Femur (tissue), 1 donor: Measurements from ENCODE around the gene TENT5C.

Source experiments
- DNase-seq: peaks from one replicate; pipeline ENCODE4 v3.0.0-alpha.2; 2017

The TENT5C gene

DNA sequence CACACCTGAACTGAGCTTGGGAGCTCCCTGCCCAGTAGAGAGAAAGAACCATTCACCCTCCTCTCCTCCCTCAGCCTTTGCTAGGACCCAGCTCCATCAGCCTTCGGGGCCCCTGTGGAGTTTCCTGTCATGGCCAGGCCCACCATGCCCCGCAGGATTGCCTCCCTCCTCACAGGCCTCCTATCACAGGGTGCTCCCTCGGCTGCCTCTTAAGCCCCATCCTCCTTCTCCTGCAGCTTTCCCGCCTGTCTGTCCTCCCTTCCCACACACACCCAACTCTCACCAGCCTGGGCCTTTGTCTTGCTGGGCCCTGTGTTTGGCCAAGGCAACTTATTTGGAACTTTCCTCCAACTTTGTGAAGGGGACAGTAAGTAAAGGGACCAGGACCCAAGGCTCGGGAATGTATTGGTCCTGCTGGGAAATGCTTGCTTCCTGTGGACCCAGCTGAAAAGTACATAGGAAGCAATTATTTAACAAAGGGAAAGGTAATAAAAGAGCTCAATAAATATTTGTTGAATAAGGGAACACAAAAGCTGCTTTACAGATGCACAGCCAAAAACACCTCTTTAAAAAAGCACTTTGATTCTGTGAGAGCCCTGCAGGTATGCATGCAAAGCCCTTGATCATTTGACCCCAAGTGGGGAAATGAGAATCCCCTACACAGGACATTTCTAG lies 31.6 kb upstream of the TENT5C start:
- DNase-seq = no peak

DNA sequence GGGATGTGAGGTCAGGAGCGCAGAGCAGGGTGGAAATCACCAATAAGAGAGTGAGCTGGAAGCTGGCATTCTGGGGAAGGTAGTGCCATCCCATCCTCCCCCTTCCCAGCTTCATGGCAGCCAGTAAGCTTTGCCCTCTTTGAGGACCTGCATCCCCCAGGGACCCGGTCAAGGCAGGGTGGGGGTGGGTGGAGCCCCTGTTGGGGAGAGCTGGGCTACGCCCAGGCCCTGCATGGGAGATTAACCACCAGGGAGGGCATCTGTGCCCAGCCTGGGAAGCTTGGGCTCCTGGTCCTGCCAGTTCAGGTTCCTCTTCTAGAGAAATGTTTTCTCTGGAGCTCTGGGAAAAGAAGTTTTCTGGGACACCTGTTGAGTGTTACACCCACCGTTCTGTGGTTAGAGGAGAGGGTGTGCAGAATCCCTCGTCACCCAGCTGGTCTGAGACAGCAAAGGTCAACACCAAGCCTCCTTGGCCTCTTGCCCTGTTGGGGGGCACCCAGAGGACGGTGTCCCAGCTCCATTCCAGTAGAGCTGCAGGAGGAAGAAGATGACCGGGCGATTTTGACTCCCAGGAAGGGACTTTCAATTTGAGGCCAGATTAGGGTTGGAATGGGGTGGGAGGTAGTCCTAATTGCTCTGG lies 30.1 kb upstream of the TENT5C start:
- no peak for DNase-seq

DNA sequence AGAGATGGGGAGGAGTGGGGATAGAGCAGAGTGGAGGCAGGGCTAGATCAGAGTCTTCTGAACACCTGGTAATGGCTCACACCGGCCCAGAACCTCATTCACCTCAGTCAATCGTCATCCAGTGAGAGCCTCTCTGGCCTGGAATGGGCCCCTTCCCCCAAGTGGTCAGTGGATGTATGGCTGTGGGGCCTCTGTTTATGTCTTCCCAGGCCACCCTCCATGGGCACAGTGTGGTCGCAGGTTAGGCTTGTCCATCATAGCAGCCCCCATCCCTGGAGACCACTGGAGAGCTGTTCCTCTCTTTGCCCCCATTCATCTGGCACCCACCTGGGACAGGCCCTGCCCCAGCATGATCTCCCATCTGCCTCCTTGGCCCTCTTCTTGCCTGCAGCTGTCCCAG lies 29.6 kb upstream of the TENT5C start:
- no peak for DNase-seq

DNA sequence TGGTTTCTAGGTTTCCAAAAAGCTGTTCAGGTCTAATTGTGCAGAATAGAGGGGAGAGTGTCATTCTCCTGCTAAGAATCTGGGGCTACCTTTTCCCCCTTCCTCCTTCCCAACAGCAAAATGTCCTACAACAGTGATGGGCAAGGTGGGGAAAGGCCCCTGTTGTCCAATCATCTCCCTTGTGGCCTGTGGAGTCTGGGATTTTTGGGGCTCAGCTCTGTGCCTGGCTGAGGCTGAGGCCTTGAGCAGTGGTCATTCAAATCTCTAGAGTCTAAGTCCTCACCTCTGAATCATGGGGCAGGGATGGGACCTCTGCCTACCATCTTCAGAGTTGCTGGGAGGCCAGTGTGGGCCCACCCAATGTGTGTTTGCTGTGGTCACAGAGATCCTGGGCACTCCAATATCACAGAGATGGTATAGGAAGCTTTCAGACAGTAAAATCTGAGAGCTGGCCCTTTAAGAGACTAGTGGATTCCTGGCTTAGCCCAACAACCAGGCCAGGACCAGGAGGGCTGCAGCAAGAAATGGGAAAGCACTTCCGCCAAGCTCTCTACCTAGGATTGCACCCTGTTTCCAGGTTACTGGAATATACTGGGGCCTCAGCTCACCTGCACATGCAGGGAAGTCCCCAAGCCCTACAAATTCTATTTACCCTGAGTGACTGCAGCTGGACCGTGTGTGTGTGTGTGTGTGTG lies 28.5 kb upstream of the TENT5C start:
- DNase-seq = no peak

DNA sequence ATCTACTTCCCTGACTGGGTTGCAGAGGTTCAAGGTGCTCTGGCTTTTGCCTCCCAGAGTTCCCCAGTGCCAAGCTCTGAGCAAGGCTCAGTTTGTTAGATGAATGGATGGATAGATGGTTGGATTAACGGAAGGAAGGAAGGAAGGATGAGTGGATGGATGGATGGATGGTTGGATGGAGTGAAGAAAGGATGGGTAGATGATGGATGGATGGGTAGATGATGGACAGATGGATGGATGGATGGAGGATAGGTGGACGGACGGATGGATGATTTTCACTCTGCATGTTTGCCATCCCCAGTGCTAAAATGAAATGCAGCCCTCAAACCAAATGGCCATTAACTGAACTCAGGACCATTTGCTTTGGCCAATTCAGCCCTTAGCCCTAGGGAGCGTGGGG lies 27.4 kb upstream of the TENT5C start:
- no peak for DNase-seq

DNA sequence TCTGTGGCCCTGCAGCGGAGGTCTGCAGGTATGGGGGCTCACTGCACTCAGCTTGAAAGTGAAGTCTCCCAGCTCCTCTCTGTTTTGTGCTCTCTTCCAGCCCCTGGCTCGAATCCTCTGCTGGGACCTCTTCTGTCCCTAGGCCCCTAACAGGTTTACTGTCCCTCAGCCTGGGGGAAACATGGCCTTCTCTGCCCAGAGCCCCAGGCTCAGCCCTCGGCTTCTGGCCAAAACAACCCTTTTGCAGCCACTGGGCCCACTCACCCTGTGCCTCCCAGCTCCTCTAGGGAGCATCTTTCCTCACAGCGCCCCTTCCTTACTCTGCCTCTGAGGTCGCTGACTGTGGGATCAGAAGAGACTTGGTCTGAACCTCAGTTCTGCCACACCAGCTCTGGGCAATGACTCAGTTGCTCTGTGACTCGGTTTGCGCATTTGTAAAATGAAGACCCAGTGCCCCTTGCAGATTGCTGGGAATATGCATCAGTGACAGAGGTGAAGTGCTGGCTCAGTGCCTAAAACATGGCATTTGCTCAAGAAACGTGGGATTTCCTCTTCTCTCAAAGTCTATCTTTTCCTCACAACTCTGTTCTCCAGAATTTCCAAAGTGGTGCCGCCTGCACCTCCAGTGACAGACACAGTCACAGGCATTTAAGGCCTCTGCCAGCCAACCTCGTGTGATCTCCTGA lies 26.5 kb upstream of the TENT5C start:
- no peak for DNase-seq

DNA sequence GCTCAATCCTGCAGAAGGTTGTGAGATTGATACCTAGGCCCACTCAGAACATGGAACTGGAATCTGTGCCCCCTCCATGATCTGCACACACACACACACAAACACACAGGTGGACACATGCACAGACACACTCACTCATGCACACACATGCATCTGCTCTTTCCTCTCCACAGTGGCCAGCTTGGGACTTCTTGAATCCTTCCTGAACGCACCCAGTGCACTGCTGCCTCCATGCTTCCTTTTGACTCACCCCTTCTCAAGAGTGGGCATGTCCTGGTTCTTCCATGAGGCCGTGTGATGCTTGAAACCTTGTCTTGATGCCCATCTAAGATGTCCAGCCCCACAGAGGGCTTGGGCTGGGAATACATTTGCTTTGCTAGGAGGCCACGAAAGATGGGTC lies 25.4 kb upstream of the TENT5C start:
- no peak for DNase-seq

DNA sequence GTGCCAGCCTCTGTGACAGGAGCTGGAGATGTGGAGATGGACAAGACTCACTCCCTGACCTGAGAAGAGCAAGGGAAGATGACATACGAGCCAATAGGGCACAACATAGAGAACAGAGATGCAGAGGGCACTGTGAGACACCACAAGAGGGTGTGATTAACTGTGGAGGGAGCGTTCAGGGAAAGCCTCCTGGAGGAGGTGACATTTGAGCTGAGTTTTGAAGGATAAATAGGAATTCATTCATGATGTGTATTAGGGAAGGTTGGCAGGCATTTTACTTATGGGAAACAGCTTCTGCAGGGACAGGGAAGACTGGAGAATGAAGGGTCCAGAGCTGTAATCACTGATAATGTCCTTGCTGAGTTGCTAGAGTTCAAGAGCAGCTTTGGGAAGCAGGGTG lies 25.0 kb upstream of the TENT5C start:
- no peak for DNase-seq

DNA sequence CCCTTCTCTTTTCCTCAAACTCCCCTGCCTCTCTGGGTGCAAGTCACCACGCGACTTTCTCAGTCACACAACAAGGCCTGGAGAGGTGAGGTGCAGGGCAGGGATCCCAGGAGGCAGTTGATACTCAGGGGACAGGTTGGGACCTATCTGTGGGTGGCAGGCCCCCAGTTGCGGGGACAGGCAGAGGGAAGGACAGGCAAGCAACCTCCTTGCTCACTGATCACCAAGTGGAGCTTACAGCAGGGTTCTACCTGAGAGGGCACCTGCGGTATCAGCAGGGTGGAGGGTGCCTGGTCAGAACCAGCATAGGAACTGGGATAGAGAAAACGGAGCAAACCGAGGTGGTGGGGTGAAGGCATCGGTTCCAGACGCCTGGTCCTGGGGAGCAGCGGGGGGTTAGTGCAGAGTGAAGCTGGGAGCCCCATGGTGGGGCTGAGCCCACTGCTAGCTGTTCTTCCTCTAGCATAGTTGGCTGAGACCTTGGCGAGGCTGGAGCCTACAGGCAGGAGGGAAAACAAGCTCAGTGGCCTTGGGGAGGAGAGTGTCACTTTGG lies 24.4 kb upstream of the TENT5C start:
- no peak for DNase-seq

DNA sequence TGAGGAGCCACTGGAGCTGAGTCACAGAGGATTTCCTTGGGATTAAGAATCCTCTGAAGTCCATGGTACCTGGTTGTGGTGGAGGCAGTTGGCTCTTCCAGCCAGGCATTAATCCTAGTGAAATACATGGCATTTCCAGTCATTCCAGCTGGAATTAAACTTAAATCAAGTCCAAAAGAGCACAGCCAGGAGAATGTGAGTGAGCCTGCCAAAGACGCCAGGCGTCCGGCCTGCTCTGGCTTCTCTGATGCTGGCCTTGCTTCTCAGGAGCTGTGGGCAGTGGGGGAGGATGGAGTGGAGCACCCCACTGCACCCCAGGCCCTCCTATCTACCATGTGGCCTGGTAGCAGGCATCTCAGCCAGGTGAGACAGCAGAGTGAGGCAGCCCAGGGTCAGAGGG lies 23.4 kb upstream of the TENT5C start:
- peak; percentile 70 for DNase-seq

DNA sequence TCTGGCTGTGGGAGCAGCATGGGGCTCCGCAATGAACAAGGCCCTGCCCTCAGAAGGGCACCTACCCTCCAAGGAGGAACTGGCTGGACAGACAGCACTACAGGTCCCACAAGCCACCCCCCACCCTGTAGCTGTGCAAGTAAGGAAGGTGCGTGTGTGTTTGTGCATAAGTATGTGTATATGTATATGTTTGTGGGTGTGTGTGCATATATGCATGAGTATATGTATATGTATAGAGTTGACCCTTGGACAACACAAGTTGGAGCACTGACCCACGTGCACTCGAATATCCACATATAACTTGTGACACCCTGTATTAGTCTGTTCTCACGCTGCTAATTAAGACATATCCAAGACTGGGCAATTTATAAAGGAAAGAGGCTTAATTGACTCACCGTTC lies 22.6 kb upstream of the TENT5C start:
- no peak for DNase-seq

DNA sequence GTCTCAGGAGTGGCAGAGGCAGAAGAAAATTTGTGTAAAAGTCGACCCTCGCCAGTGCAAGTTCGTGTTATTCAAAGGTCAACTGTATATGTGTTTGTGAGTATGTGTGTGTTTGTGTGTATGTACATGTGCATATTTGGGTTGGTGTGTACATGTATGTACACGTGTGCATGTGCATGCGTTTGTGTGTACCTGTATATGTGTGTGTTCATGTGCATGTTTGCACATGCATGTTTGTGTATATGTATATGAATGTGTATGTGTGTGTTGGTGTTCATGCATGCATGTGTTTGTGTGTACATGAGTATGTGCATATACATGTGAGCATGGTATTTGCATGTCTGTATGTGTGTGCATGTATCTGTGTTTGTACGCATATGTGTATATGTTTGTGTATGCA lies 21.7 kb upstream of the TENT5C start:
- no peak for DNase-seq

DNA sequence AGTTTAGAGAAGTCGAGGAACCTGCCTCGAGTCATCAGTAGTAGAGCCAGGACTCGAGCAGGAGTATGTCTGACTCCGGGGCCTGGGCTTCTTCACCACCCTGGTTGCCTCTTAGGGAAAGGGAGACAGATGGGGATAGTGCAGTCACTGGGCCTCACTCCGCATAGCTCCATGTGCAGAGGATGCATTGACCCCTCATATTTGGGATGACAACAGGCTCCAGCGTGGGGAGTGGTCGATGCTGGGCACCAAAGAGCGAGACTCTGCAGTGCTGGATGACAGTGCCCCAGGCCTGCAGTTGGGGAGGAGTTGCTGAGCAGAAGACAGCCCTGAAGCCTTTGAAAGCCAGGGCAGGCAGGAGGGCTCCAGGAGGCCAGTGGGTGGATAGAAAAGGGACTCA lies 20.8 kb upstream of the TENT5C start:
- DNase-seq = no peak

DNA sequence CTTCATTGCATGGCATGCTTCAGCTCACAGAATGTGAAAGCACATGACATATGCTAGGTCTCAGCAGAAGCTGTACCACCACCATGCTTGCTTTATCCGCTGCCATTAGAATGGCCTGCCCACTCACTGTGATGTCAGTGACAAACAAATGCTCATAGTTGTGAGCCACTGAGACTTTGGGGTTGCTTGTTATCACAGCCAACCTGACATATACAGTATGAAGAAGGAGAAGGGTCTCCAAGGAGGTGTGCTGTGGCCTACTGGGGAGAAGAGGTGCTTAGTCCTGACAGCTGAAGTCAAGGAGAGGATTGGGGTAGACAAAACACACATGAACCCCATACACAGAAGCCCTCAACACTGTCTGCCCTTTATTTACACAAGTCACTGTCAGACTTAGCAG lies 19.5 kb upstream of the TENT5C start:
- no peak for DNase-seq

DNA sequence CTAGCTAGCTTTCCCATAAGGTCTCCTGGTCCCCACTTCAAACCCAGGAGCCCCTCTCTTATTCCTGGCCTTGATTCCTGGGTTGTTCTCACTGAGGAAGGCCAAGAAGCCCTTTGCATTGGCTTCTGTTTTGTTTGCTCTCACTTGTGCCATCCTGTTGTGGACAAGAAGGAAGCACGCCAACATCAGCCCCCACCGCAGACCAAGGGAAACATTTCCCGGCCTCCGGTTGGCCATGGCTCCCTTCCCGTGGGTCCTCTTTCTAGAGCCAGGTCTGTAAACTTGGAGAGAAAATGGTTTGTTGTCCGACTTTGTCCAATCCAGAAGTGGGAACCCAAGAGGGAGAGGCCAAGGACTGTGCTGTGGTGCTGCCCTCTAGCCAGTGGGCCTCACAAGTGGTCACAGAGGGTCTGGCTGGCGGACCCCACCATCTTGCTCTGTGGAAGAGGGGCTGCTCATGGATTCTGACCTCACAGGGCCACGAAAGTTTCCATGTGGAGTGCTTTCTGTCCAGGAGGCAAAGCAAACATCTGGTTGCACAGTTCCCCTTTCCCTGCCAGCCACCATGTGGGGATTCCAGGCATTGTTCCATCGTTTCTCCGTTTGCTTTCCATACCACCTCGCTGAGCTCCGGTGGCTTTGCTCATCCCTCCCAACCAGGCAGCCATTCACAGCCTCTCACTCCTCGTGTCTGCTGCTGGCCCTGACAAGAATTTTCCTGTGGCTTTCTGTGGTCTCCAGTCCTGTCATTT lies 18.9 kb upstream of the TENT5C start:
- DNase-seq = peak; percentile 77

DNA sequence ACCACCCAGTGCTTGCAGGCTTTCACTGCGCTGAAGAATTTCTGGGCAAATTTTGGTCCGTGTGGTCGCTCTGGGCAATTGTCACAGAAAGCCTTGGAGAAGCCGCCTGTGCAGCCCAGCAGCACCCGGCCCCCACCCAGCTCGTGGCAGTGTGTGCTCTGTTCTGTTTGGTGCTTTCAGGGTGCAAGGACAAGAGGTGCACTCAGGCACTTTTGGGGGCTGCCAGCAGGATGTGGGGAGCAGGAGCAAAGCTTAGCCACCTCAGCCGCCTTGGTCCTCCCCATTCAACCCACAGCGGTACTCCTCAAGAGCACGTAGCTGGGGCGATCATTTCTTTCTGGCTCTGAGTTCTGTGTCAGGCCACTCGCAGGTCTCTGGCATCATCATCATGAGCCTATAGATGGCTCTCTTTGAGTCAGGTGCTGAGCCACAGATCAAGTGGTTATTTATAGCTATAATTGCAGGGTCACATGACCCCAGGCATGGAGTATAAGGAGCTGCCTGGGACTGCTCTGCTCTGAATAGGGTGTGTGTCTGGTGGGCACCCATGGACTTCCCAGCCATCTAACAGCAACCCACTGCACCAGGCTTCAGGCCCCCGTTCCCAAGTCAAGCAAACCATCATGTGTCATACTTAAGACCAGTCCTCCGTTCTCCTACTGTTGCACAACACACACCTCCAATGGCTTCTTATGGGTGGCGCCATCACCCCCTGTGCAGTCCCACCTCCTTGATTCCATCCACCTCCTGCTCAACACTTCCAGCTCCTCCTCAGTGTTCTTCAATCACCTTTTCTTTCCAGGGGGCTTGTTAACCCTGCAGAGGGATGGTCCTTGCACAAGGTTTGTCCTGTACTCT lies 18.1 kb upstream of the TENT5C start:
- no peak for DNase-seq

DNA sequence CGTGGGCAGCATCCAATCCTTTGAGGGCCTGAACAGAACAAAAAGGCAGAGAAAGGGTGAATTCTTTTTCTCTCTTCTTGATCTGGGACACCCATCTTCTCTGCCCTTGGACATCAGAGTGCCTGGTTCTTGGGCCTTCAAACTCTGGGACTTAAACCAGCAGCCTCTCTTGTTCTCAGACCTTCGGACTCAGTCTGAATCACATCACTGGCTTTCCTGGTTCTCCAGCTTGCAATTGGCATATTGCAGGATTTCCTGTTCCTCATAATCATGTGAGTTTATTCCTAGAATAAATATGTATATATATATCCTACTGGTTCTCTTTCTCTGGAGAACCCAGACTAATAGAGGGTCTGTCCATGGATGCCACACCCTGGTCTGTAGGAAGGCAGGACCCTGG lies 16.3 kb upstream of the TENT5C start:
- DNase-seq = no peak

DNA sequence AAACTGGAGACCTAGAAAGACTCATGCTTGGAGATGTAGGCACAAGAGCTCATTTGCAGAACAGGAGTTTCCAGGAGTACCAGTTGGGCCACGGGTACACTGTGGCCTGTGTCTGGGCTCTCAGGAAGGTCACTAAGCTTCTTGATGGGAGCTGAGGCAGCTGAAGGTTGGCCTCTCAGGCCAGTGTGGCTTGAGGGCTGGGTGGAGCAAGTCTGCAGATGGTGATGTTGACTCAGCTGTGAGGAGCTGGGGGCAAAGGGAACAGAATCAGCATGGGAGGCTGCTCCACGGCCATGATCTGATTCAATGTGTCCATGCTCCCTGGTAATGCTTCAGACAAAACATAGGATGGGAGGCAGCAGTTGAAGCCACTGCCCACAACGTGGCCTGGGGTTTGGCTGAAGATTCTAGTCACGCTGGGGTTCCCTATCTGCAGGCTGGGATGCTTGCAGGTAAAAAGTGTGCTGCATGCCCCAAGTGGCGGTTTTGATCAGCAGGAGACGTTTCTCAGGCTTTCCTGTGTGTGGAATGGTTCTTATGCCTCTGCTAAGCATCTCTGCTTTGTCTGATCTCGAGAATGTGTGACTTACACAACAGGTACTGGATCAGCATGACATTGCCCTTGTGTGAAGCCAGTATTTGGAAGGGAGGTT lies 15.4 kb upstream of the TENT5C start:
- no peak for DNase-seq

DNA sequence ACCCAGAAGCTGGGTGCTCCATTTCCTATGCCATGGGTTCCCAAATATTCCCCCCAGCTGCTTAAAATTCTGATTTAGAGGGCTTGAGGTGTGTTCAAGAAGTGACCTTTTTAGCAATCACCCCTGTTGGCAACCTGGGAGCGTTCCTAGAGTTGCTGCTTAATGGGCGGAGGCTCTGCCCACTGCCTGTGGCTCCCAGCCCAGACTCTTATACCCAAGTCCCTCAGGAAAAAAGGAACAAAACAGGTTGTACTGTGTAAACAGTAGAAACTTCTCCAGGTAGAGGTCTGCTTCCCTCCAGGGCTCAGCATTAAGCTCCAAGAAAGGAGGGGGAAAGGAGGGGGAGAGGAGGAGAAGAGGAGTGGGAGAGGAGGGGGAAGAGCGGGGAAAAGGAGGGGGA lies 14.6 kb upstream of the TENT5C start:
- DNase-seq = no peak

DNA sequence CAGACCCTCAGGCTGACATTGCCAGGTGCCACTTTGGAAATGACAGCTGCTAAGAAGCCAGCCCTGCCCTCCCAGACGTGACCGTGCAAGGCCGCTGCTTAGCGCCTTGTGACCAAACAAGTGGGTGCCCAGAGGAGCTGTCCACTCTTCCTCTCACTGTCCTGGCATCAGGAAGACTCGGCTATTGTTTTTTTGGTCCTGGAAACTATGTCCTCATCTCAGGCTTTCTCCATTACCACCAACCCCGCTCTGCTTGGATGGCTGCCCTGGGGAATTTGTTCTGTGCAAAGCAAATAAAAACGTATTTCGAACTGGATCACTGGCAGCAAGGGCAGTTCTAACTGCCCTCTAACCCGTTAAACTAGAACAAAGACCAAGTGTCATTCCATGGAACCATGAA lies 13.7 kb upstream of the TENT5C start:
- DNase-seq = no peak

DNA sequence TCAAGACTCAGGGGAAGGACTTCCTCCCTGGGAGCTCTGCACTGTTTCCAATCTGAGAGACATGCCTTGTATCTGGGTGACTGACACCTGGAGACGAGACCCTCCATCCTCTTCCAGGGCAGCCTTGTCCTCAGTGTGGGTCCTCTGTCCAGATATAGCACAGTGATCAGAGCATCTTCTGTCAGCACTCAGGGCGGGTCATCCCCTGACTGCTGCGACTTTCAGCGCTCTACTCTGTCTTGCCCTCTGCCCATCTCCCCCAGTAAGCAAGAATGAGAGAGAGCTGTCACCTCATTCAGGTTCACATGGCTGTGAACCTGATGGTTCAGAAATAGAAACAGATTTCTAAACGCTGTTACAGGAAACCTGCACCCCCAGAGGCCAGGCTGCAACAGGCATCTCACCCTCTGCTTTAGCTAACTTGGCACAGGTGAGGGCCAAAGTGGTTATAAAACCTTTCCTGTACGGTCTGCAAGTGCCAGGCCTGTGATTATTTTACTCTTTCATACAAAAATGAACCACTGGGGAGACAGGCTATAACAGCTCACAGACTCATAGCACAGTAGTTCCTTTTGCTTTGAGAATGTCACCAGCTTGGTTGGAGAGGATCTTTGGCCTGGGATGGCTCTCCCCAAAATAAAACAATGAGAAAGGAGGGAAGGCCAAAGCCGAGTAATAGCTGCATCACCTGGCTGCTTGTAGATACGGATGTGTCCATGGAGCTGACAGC lies 11.4 kb upstream of the TENT5C start:
- peak; percentile 22 for DNase-seq
